ENCODE data around the gene FKBP10.

Gene FKBP10

DNA sequence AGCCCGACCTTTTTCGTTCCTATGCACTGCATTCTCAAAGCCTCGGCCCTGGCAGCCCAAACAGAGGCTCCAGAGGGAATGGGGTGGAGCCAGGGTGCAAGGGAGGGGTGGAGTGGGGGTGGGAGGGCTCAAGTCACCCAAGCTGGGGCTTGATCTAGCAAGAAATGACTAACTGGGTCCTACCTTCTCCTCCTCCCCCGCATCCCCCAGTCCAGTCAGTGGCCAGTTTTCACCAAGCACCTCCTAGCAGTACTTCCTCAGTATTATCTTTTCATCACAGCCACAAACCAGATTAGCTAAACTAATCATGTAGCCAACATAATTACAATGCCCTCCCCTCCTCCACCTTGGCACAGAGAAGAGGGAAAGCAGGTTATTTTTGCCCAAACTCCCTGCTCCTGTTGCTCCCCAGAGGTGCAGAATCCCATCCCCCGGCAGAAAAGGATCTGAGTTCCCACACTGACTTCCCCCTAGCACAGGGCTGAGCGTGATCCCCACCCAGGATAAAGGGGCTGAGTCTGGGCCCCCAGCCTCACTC lies 28.5 kb upstream of the FKBP10 start:
- peak; percentile 92 for DNase-seq

GRCh38 chr17:41785091-41785858 lies 27.5 kb upstream of the FKBP10 start:
- peak; percentile 97 for DNase-seq

DNA sequence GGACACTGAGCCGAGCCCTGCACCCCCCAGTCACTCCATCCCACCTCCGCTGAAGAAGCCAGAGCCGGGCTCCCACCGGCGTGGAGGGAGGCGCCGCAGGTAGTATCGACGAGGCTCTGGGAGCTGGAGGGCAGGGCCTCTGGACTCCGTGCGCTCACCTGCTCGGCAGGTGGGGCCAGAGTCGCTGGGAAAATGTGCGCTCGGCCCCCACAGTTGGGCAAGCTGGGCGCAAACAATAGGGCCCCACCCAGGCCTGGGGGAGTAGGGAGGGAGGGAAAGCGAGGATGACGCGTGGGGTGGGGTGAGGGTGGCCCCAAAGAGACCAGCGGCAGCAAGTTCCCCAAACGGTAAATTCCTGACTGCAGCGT lies 27.0 kb upstream of the FKBP10 start:
- DNase-seq, result peak; percentile 83

GRCh38 chr17:41786227-41787020 lies 26.4 kb upstream of the FKBP10 start, which contains the start of gene JUP:
JUP (minus strand) TSS chr17:41786711; CDS start chr17:41771854, 14,857 bp downstream.
- DNase-seq, result peak; percentile 100

GRCh38 chr17:41787021-41787418 lies 25.8 kb upstream of the FKBP10 start:
- DNase-seq, result no peak

DNA sequence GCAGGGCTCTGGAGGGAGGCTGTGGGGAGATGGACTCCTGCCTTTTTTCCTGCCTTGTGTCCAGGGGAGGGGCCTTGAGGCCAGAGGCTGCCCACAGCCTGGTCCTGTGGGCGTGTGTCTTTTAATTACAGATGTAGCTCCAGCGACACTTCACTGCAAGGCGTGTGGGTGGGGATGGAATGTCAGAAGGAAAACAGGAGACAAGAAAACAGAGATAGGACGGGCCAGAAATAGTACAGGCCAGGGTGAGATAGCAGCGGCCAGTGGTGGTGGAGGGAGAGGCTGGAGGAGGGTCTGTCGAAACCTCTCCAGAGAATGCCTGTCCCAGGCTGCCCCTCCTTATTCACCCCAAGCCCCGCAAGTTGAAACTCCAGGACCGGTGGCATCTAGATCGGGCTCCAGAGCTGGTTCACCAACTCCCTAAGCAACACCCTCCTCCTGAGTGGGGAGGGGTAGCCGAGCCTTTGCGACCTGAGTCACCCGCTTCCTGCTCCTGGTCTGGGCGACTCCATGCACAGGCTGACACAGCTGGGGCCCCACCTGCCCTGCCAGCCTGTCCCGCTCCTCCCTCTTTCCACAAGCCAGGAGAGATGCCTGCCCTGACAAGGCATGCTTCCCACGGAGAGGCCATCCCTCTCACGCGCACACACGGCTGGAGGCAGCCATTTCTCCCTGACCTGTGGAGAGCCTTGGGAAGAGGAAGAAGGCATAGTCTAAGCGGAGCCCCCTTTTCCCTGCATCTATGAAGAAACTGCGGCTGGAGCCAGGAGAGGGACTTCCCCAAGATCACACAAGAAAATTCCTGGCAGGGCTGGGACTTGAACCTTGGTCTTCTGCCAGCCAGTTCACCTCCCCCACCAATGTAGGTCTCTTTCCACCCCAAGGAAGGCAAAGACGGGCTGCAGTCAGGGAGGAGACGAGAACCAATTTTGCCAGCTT lies 19.7 kb upstream of the FKBP10 start:
- DNase-seq, result peak; percentile 99

DNA sequence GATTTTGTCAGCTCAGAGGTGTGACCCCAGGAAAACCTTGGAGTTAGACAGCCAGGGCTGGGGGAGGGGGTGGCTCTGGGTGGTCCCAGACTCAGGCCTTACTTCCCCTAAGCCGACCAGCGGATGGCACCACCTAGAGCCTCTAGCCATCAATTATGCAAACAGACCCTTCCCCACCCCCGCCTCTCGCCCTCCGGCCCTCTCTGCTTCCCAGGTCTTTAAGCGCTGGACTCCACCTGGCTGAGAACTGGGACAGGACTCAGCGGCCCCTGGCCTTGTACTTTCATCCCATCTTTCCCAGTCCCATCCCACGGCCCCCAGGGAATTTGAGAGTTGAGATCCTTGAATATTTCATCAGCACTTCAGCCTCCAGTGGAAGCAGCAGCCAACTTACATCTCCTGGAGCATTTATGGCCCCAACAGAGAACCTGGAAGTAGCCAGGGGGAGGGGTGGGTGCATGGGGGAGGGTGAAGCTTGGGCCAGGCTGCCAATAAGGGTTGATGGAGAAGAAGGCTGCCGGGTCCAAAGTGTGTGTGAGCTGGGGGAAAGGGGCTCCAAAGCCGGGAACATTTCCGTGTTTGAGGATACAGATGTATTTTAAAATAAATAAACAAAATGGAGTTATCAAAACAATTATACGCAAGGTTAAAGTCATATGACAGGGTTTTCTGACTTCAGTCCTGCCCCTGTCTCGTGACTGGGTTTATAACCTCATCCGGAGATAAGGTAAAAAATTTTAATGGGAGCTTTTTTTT lies 18.8 kb upstream of the FKBP10 start:
- peak; percentile 96 for DNase-seq

DNA sequence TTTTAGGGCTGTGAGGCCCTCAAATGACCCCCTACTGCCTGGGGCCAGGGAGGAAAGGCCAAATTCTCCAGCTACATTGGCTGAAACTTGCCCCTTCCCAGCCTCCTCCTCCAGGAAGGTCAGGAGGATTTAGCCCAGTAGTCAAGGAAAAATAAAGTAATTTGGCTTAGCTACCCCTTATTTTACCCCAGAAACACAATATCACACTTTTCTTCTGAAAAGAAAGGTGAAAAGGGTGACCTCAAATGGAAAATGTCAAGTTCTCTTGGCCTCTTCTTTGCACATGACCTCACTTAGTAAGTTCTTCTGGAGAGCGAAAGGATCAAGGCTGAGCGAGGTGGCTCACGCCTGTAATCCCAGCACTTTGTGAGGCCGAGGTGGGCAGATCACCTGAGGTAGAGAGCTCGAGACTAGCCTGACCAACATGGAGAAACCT lies 18.2 kb upstream of the FKBP10 start:
- no peak for DNase-seq

DNA sequence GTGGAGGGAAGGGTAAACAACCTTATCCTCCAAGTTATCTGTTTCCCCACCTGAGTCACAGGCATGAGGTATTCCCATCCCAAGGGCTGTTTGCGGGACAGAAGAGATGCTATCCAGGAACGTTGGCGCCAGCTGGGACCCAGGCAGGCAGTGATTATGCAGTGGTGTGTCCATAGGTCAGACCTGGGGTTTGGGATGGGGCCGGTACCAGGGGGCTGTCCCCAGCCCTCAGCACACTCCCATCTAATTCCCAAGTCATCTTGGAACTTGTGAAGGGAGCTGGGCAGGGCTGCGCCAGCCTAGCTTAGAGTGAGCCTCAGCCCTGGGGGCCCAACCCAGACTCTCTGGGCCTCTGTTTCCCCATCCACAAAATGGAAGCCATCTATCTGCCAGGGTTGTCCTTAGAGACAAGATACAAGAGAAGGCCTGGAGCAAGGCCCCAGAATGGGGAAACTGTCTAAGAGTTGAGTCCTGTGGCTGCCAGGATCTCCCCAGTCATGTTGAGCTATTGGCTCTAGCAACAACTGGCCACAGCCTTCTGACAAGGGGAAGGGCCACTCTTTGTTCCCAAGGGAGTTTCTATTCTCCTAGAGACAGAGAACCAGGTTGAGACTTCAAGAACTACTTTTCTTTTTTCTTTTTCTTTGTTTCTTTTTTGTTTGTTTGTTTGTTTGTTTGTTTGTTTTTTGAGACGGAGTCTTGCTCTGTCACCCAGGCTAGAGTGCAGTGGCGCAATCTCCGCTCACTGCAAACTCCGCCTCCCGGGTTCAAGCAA lies 16.5 kb upstream of the FKBP10 start:
- peak; percentile 93 for DNase-seq

DNA sequence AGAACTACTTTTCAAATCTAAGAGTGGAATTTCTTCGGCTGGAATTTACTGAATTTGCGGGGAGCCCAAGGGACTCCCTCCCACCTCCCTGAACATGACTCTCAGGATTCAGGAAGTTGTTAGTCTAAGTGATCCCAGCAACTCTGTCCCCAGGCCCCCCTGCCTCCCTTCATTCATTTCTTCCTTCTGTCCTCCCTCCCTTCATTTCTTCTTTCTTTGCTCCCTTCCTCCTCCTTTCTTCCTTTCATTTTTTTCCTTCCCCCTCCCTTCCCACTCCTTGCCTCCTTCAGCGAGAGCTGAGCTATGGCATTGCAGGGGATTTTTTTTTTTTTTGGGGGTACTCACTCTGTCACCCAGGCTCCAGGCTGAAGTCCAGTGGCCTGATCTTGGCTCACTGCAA lies 15.4 kb upstream of the FKBP10 start:
- no peak for DNase-seq

DNA sequence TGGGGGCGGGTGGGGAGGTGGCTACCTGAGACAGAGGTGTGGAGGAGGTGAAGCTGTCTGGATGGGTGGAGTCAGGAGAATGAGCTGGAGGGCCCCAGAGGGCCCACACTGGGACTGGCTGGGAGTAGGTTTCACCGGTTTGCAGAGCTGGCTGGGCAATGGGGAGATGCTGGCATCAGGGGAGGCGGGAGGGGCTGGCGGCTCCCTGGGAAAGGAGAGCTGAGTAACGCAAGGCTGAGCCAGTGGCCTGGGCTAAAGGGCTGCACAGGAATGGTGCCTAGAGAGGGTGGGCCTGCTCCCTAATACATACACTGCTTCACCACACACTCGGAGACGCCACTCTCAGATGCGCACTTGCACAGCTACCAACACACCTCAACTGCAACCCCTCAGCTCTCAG lies 13.4 kb upstream of the FKBP10 start:
- peak; percentile 82 for DNase-seq

DNA sequence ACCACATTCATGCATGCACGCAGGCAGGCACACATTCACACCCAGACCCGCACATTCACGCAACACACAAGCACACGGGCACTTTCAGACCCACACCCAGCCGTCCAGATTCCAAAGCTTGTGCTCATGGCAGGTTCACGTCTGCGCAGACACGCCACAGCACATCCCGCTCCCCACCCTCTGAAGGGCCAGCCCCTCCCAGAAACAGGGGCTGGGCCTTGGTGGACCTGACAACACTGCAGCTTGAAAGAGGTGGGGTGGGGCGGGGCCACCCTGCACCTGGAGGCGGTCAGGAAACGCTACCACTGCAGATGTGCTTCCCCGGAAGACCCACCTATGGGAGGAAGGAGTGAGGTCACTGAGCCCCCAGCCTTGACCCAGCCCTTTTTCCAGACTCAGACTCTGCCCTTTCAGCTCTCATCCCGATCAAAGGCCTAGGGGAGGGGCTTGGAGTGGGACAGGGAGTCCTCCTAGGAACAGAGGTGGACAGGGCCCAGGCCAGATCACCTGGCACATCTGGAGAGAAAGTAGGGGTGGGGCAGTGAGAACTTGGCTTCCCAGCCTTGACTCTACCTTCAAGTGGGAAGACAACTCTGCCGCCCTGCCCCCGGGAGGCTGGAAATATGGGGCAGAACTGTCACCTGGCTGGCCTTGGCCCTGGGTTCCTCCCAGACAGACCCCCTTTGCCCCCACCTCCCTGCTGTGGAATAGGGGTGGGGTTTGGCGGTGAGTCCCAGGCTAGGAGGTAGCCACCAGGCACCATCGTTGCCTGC lies 12.0 kb upstream of the FKBP10 start:
- peak; percentile 100 for DNase-seq

DNA sequence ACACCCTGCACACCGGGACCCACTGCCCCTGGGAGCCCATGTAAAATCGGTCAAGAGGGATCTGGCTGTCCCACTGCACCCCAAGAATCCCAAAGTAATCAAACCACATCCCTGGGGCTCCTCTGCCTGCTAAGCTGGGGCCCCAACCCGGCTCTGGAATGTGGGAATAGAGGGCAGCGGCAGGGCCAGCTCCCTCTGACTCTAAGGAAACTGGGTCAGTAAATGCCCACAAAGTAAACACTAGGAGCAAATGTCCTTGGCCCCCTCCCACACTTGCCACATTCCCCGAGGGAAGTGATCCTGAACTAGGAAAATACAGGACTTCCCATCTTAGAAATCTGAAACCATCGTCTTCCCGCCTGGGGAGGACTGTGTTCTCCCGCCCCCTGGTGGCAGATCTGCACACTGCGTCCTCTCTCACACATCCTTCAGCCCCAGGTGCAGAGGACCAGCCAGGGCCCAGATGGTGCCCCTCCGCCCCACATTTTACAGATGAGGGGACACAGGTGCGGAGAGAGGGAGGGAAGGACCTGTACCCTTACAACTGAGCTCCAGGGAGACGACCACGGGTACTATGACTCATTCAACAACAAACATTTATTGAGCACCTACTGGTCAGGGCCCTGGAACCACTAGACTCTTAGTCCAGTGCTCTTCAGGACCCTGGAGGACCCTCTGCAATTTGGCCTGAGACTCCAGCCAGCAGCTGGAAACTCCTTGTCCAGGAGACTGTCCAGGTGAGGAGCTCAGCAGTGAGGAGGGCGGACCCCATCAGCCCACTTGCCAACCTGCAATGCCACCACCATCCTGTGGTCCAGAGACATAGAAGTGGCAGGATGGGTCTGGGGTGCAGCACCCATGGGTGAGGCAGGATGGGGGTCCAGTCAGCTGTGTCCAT lies 11.2 kb upstream of the FKBP10 start:
- peak; percentile 94 for DNase-seq

GRCh38 chr17:41803049-41804020 lies 9.5 kb upstream of the FKBP10 start:
- peak; percentile 64 for DNase-seq

GRCh38 chr17:41806685-41807445 lies 5.9 kb upstream of the FKBP10 start:
- DNase-seq, result no peak

DNA sequence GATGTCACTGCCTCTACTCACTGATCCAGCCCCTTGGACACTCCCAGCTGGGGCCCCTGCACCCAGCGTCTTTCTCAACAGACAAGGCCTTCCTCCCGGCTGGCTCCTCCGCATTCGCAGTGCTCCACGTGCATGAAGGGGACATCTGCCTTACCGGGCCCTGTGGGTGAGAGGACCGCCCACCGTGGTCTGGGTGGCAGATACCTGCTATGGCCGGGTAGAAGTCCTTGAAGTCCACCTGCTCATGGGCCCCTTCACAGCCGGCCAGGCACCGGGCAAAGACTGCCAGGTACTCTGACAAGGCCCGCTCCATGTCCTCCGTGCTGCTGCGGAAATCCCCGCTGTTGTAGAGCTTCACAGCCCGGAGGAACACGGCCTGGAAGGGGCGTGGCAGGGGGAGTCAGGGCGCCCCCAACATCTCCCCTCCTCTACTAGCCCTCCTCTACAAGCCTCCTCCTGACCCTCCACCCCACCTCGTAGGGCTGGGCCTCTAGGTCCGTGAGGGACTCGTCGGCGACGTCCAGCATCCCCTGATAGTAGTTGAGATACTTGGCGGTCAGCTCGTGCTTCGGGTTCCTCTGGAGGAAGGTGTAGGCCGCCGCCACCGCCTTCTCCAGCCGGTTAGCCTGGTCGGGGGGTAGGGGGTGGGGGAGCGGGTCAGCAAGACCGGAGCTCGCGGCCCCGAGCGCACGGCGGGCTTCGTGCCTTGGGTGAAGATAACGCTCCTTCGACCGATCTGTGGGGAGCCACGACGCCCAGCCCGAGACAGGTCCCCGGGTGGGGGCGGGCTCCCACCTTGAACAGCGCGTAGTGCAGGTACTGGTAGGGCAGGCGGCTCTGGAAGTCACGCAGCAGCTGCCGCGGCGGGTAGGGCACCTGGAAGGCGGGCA lies 1.9 kb upstream of the FKBP10 start:
- DNase-seq, result peak; percentile 71
